Neuron (in vitro differentiated cells): ENCODE measurements around the gene CLEC2L.
"Not testable (repeated sequence)": the region's sequence is repeated elsewhere in the genome, so short reads cannot be mapped to it uniquely, and the experiment has no call there.

Experiments
- H2AFZ ChIP-seq: one replicate; pipeline ENCODE4 v1.6.1; 2013; ENCODE audit warnings: low read depth, mild to moderate bottlenecking, inconsistent platforms, low read length, moderate library complexity
- H3K27me3 ChIP-seq: one replicate; pipeline ENCODE4 v1.6.1; 2013; ENCODE audit warnings: low read length; ENCODE audit not compliant: insufficient read depth
- H3K36me3 ChIP-seq: one replicate; pipeline ENCODE4 v1.6.1; 2013; ENCODE audit warnings: low read length; ENCODE audit not compliant: insufficient read depth
- H3K4me1 ChIP-seq: one replicate; pipeline ENCODE4 v1.6.1; 2013; ENCODE audit warnings: low read length; ENCODE audit not compliant: insufficient read depth
- H3K4me3 ChIP-seq: 2 replicates; pipeline ENCODE4 v1.5.1; 2013; ENCODE audit warnings: mild to moderate bottlenecking, low read length, moderate library complexity
- H3K9me3 ChIP-seq: one replicate; pipeline ENCODE4 v1.6.1; 2013; ENCODE audit warnings: low read length

CLEC2L gene

DNA sequence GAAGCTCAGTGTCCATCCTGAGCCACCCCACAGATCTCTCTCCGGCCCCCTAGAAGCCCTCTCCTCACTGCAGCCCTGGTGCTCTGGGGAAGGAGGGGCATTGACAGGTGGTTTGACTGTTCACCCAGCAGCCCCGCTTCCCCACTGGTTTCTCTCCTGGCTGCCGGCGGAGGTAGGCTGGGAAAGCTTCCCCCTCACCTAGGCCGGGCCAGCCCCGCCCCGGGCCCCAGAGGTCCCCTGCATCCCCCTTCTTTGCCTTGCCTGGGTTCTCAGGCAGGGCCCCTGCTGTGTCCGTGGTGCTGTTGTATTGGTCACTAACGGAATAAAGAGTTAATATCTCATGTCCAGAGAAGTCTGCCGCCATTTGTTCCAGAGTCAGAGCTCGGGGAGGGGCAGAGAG, 21.2 kb downstream of the CLEC2L start:
- peaks cover 8% of the 10 kb centered on the region for H3K4me1 ChIP-seq
- no peak overlapping the region for H2AFZ ChIP-seq
- H3K9me3 ChIP-seq, result no peaks in the 10 kb centered on the region
- H3K4me3 ChIP-seq, result no peak overlapping the region
- H3K27me3 ChIP-seq, result no peaks in the 10 kb centered on the region
- no peaks in the 10 kb centered on the region for H3K36me3 ChIP-seq

DNA sequence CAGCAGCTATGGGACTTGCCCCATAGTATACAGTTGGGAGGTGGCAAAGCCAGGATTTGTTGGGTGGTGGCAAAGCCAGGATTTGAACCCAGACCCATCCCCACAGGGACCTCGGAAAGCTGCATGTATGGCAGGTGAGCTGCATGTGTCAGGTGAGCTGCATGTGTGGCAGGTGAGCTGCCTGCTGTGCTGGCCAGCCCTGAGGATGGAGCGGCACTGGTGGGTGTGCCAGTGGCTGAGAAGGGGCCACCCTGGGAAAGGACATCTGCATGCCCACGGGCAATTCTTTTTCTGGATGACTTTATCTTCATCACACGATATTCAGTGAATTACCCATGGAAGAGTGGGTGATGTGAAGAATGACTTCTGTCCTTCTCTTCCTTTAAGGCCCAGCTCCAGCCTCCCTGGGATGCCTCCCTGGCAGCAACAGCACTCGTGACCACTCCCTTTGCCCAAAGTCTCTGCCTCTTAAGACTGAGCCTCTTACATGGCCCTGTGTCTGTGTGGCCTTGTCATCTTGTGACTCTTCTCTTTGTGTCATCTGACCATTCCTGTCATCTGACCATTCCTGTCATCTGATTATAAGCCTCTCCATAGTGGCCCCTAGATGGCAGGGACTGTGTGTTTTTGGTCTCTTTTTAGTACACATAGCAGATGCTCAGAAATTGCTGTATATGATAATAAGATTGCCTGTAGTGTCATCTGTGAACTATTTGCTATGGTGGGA, 25.0 kb downstream of the CLEC2L start:
- no peaks in the 10 kb centered on the region for H3K4me1 ChIP-seq
- no peaks in the 10 kb centered on the region for H3K9me3 ChIP-seq
- no peaks in the 10 kb centered on the region for H3K27me3 ChIP-seq
- no peaks in the 10 kb centered on the region for H3K36me3 ChIP-seq
- H2AFZ ChIP-seq, result no peak overlapping the region
- no peak overlapping the region for H3K4me3 ChIP-seq

DNA sequence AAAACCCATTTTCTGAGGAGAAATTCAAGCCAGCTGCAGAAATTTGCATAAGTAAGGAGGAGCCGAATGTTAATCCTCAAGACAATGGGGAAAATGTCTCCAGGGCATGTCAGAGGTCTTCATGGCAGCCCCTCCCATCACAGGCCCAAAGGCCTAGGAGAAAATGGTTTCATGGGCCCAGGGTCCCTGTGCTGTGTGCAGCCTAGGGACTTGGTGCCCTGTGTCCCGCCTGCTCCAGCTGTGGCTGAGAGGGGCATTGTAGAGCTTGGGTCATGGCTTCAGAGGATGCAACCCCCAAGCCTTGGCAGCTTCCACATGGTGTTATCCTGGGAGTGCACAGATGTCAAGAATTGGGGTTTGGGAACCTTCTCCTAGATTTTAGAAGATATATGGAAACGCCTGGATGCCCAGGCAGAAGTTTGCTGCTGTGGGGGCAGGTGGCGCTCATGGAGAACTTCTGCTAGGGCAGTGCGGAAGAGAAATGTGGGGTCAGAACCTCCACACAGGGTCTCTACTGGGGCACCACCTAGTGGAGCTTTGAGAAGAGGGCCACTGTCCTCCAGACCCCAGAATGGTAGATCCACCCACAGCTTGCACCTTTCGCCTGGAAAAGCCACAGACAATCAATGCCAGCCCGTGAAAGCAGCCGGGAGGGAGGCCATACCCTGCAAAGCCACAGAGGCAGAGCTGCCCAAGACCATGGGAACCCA, 30.7 kb downstream of the CLEC2L start:
- H3K27me3 ChIP-seq, H3K36me3 ChIP-seq, H3K4me3 ChIP-seq, H2AFZ ChIP-seq, H3K9me3 ChIP-seq, H3K4me1 ChIP-seq: not testable (repeated sequence)

DNA sequence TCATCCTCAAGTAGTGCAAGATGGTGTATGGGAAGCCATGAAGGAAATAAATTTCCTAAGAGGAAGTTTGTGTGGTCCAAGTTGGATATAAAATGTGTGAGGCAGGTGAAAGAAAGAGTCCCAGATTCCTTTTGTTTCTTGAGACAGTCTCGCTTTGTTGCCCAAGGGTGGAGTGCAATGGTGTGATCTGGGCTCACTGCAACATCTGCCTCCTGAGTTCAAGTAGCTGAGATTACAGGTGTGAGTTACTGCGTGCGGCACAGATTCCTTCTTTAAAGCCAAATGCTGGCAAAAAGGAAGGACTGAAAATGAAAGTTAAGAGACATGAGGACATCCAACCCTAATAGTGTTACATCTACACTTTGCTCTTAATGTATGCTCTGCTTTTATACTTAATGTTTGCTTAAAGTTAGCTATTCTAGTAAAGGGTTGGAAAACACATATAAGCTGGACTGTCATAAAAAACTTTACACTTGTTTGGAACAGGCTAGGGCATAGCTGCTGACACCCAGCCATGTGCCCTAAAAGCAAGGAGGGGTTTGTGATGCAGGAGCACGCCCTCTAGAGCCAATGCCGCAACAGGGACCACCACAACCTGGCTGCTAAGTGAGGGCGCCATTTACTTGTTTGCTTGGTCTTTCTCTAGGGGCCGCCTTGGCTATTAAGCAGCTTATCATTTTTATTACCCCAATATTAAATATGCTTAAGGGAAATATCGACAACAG, 34.5 kb downstream of the CLEC2L start:
- no peak overlapping the region for H2AFZ ChIP-seq
- no peak overlapping the region for H3K4me3 ChIP-seq
- peaks cover 6% of the 10 kb centered on the region for H3K4me1 ChIP-seq
- no peaks in the 10 kb centered on the region for H3K36me3 ChIP-seq
- H3K27me3 ChIP-seq, result no peaks in the 10 kb centered on the region
- H3K9me3 ChIP-seq, result no peaks in the 10 kb centered on the region

DNA sequence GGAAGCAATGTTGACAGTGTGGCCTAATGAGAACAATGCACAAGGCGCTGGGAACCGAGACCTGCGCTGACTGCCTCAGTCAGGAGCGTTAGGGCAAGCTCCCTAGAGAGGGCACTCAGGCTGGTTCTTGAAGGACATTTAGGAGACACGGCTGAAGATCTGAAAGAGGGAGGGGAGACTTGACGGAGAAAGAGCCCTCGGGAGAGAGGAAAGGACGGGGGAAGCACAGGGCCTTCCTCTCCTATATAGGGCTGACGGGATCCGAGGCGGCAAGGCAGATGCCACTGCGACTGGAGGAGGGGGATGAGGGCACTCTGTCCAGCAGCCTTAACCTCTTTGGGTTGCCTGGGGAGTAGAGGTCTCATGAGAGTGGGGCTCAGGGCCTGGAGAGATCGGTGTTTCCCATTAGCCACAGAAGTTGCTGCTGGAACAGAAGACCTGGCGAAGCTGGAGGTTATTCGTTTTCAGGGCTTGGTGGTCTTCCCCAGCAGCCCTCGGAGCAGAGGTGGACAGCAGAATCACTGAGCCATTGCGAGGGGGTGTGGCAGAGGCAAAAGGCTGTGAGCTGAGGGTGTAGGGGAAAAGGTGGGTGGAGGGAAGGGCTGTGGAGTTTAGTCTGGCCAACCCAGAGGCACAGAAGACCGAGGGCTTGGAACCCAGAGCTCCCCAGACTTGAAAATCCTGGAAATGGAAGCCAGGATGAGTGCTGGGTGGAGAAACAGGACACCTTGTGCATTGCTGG, 36.0 kb downstream of the CLEC2L start:
- Histone ChIP-seq H3K9me3 (no peaks in the 10 kb centered on the region), H3K36me3 (peaks cover 3% of the 10 kb centered on the region), H3K27me3 (no peaks in the 10 kb centered on the region), H2AFZ (no peak overlapping the region), H3K4me1 (no peaks in the 10 kb centered on the region), H3K4me3 (no peak overlapping the region)

DNA sequence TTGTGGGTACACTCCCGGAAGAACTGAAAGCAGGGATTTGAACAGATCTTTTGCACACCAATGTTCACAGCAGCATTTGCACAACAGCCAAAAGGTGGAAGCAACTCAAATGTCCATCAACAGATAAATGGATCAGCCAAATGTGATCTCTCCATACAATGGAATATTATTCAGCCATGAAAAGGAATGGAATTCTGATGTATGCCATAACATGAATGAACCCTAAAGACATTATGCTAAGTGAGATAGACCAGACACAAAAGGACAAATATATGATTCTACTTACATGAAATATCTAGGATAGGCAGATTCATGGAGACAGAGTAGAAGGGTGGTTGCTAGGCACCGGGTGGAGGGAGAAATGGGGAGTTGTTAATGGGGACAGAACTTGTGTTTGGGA, 36.7 kb downstream of the CLEC2L start:
- H2AFZ ChIP-seq, result no peak overlapping the region
- no peak overlapping the region for H3K4me3 ChIP-seq
- H3K9me3 ChIP-seq, result no peaks in the 10 kb centered on the region
- H3K4me1 ChIP-seq, result no peaks in the 10 kb centered on the region
- H3K27me3 ChIP-seq, result no peaks in the 10 kb centered on the region
- H3K36me3 ChIP-seq, result peaks cover 3% of the 10 kb centered on the region

DNA sequence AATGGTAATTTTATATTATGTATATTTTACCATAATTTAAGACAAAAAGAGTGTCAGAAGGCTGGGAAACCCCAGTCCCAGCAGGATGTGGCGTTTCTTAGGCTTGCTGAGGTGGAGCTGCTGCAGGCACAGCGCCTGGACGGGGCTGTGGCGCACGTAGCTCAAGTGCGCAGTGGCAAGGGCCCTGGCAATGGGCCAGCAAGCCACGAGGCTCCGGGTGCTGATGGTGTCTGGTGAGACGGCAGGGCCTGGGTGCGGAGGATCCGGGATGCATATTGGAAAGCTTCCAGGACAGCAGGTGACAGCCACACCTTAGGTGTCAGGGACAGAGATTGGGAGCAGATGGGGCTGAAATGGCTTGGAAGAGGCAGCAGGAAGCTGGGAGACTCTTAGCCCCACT, 37.2 kb downstream of the CLEC2L start:
- no peaks in the 10 kb centered on the region for H3K4me1 ChIP-seq
- H3K4me3 ChIP-seq, result no peak overlapping the region
- no peaks in the 10 kb centered on the region for H3K27me3 ChIP-seq
- H2AFZ ChIP-seq, result no peak overlapping the region
- no peaks in the 10 kb centered on the region for H3K9me3 ChIP-seq
- H3K36me3 ChIP-seq, result peaks cover 3% of the 10 kb centered on the region

DNA sequence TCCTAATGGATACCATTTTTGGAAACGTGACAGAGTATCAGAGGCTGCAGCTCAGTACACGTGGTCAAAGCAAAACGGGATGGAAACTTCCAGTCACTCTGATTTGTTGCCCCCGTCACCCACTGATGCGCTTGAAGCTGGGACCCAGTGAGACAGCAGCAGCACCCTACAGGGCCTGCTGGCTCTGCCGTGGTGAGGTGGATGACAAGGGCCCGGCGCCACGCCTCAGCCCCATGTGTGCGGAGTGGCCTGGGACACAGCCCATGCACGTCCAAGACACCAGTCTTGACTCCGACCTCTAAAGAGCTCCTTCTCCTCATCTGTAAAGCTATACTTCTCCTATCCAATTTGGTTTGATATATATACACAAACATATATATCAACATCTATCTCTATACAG, 39.0 kb downstream of the CLEC2L start:
- H3K4me3 ChIP-seq, result no peak overlapping the region
- H3K4me1 ChIP-seq, result no peaks in the 10 kb centered on the region
- peaks cover 6% of the 10 kb centered on the region for H3K36me3 ChIP-seq
- no peaks in the 10 kb centered on the region for H3K9me3 ChIP-seq
- H2AFZ ChIP-seq, result no peak overlapping the region
- no peaks in the 10 kb centered on the region for H3K27me3 ChIP-seq

DNA sequence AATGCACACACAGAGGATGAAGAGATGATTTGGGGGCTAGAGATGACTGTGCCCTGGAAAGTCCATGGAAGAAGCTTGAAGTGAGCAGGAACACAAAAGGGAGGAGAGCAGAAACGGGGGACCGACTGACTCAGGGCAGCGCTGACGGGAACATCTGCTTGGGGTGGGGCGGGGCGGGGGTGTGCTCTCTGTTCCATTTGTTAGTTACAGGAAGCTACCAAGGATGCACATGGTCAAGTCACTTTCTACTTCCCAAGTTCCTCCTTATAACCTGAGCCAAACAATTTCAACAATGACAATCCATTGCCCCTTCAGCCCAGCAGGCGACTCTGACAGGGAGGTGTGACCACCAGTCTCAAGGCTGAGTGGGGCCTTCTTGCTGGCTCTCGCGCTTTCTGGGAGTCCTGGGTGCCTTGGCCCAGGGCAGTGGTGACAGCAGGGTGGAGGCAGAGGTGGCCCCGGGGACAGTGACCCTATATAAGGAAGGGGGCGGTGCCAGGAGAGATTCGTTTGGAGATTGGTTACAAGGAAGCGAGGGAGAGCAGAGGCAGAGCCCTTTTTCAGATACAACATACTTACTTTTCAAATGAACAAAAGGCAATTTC, 39.6 kb downstream of the CLEC2L start:
- H3K36me3 ChIP-seq, result peaks cover 8% of the 10 kb centered on the region
- no peaks in the 10 kb centered on the region for H3K27me3 ChIP-seq
- no peak overlapping the region for H2AFZ ChIP-seq
- no peak overlapping the region for H3K4me3 ChIP-seq
- no peaks in the 10 kb centered on the region for H3K4me1 ChIP-seq
- H3K9me3 ChIP-seq, result no peaks in the 10 kb centered on the region

DNA sequence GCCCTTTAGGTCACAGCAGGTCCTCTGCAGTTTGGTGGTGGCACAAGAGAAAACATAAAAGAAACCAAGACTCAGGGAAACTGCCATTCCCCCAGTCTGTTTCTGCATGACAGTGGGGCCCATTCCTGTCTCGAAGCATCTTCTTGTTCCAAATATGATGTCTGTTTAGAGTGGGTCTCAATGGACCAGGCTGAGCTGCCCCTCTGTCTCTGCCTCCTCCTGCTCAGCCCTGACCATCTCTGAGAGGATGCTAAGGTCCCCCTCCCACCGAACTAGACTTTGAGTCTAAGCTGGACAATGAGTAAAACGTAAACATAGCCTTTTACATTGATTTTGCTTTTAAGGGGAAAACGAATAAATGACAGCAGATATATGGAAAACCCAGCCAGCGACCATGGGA, 40.4 kb downstream of the CLEC2L start:
- no peak overlapping the region for H2AFZ ChIP-seq
- no peaks in the 10 kb centered on the region for H3K9me3 ChIP-seq

DNA sequence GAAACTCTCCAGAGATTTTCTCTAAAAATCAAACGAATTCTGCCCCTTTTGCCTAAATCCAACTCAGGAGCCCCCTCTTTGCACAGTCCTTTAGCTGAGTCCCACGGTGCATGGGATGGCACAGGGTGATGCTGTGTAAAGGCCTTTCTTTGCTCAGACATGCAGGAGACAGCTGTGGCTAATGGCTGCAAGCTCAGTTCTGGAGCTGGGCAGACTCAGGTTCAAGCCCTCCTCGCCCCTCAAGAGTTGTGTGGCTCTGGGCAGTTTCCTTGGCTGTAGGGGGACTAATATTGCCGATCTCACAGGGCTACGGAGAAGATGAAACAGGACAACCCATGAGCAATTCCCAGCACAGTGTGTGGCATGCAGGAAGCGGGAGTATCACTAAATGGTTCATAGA, 42.6 kb downstream of the CLEC2L start:
- H3K36me3 ChIP-seq, result peaks cover 19% of the 10 kb centered on the region
- no peak overlapping the region for H2AFZ ChIP-seq
- no peaks in the 10 kb centered on the region for H3K27me3 ChIP-seq
- no peaks in the 10 kb centered on the region for H3K4me1 ChIP-seq
- no peak overlapping the region for H3K4me3 ChIP-seq
- H3K9me3 ChIP-seq, result no peaks in the 10 kb centered on the region

More for the DNA sequence above, 40.4 kb downstream of the CLEC2L start:
- no peak overlapping the region for H3K4me3 ChIP-seq
- peaks cover 12% of the 10 kb centered on the region for H3K36me3 ChIP-seq
- H3K27me3 ChIP-seq, result no peaks in the 10 kb centered on the region
- no peaks in the 10 kb centered on the region for H3K4me1 ChIP-seq

DNA sequence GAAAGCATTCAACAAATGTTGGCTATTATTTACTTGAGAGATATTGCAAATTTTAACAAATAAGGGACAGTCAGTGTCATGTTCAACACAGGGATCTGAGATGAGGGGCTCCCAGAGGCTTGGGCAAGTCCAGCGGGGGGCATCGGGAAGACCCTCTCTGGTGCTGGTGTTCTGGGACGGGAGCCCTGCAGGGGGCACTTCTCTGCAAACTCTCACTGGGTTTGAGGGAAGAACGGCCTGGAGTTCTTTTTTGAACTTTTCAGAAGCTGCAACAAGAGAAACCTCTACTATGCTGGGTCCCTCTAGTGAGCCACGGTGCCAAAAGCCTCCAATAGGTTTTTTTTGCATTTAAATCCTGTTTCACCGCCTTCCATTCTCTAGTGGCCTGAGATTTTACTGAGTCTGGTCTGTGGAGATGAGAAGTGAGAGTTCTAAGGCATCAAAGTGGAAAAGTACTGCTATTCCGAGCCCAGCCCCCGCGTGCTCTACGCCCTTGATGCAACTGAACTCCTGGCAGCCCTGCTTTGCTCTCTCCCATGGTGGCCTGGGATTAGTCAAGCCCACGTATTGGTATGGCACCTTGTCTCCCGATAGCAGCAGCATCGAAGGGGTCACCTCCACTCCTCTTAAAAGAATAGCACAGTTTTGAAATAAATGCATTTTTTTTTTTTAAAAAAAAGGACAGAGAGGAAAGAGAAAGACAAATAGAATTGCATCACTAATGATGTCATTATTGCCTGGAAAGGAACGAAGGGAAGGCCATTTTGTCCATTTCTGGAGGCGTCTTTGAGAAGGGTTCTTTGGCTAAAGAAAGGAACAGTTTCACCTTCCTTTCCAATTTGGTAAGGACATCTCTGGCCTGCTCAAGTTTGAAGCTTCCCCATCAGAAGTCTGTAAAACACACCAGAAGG, 43.5 kb downstream of the CLEC2L start:
- Histone ChIP-seq H3K4me3 (no peak overlapping the region), H3K27me3 (no peaks in the 10 kb centered on the region), H3K9me3 (no peaks in the 10 kb centered on the region), H3K4me1 (no peaks in the 10 kb centered on the region), H2AFZ (no peak overlapping the region), H3K36me3 (peaks cover 25% of the 10 kb centered on the region)
